Activated T-cell treated with anti-CD3 and anti-CD28 coated beads, Interleukin-2, amount 50 U/mL, for 4 hours (primary cell): ENCODE data around the gene PIF1. TPM values are rescaled to one million over a fixed set of nuclear protein-coding genes. Genes with fewer than 3 reads are reported as not detected.

Source experiments
- ATAC-seq, 2 donors: fragments of 200-7000 bp; cut with Tn5 transposase; one replicate each; pipeline ENCODE4 v1.10.0; 2021
- DNase-seq: peaks from one replicate; pipeline ENCODE4 v3.0.0-alpha.2; 2020
- H3K27me3 Mint-ChIP-seq: one replicate; pipeline ENCODE4 v1.8.0; 2021; ENCODE audit warnings: low read depth, mixed read lengths
- H3K36me3 Mint-ChIP-seq: one replicate; pipeline ENCODE4 v1.8.0; 2022; ENCODE audit warnings: mixed read lengths; ENCODE audit not compliant: insufficient read depth
- H3K4me1 Mint-ChIP-seq: one replicate; pipeline ENCODE4 v1.8.0; 2021; ENCODE audit warnings: low read depth, mixed read lengths
- H3K4me3 Mint-ChIP-seq: one replicate; pipeline ENCODE4 v1.8.0; 2021; ENCODE audit warnings: mild to moderate bottlenecking, moderate library complexity, mixed read lengths
- H3K9me3 Mint-ChIP-seq: one replicate; pipeline ENCODE4 v1.8.0; 2021; ENCODE audit warnings: mixed read lengths
- total RNA-seq, 3 donors: library from RNA; stranded (reverse); gene quantifications; one replicate each; pipeline ENCODE4 v1.2.1, GENCODE V29; 2021

PIF1 gene
- total RNA-seq, 3 donors from 2014 or later: 1.5 to 2.2 (median 1.6) TPM

- Mint-ChIP-seq H3K4me3 (no peak overlapping the region), H3K27me3 (no peaks in the 10 kb centered on the region), H3K9me3 (no peaks in the 10 kb centered on the region), H3K36me3 (no peaks in the 10 kb centered on the region), H3K4me1 (peaks cover 4% of the 10 kb centered on the region)
- no peak for ATAC-seq
- no peak for DNase-seq
Observed at GRCh38 chr15:64766058-64766457, 59.4 kb downstream of the PIF1 start.

Other genes with a start within 250 kb of the PIF1 start
- gene RBPMS2, start 50.1 kb downstream of the PIF1 start, total RNA-seq: under 1 TPM in 2 of 3 donors, not detected in 1; 0.10 to 0.22 TPM
- gene PLEKHO2, start 16.3 kb upstream of the PIF1 start, total RNA-seq: 10 to 100 TPM in 2 of 3 donors, 1 to 10 TPM in 1; 9.3 to 14.2 (median 13.0) TPM
- 1 to 10 TPM in 2 of 3 donors, under 1 TPM in 1; 0.63 to 2.4 (median 1.4) TPM for gene ANKDD1A, start 86.3 kb upstream of the PIF1 start, total RNA-seq
- gene SPG21, start 164.3 kb upstream of the PIF1 start, total RNA-seq: 10 to 100 TPM; 69.8 to 80.9 (median 72.7) TPM
- 10 to 100 TPM; 12.6 to 25.2 (median 16.4) TPM for gene MTFMT, start 204.0 kb upstream of the PIF1 start, total RNA-seq
- gene SLC51B, start 219.7 kb upstream of the PIF1 start, total RNA-seq: not detected
- not detected for gene RASL12, start 242.3 kb upstream of the PIF1 start, total RNA-seq